ENCODE data around the gene DPM3. TPM values are rescaled to one million over a fixed set of nuclear protein-coding genes. Genes with fewer than 3 reads are reported as not detected.
"Not testable (repeated sequence)": the region's sequence is repeated elsewhere in the genome, so short reads cannot be mapped to it uniquely, and the experiment has no call there.

The DPM3 gene
- total RNA-seq, 1 experiment from 2014 or later = 22.2 TPM

- H3K36me3 ChIP-seq (ENCODE audit: insufficient read depth, low read length) = no peaks in the 10 kb centered on the region
- H3K9me2 ChIP-seq (replicated peaks; ENCODE audit: insufficient read depth, low read length) = no peaks in the 10 kb centered on the region
- H3K9me3 ChIP-seq (ENCODE audit: low read length) = no peaks in the 10 kb centered on the region
- no peaks in the 10 kb centered on the region for H4K20me1 ChIP-seq (ENCODE audit: insufficient read depth, low read depth, low read length)
- no peak for DNase-seq
- no peak overlapping the region for H2AFZ ChIP-seq (ENCODE audit: low read length)
- no peaks in the 10 kb centered on the region for H3K4me1 ChIP-seq (ENCODE audit: low read length)
- no peaks in the 10 kb centered on the region for H3K79me2 ChIP-seq (ENCODE audit: low read length)
- H3K4me3 ChIP-seq (ENCODE audit: low read length) = no peak overlapping the region
- no peak overlapping the region for H3K9ac ChIP-seq (ENCODE audit: low read length)
- H3K27ac ChIP-seq (ENCODE audit: low read length) = no peak overlapping the region
- H3K27me3 ChIP-seq (ENCODE audit: low read length) = no peaks in the 10 kb centered on the region
- H3K4me2 ChIP-seq (ENCODE audit: low read depth, low read length, poor library complexity, severe bottlenecking) = no peak overlapping the region
Observed at GRCh38 chr1:155121249-155121648, 19.1 kb downstream of the DPM3 start.

GRCh38 chr1:155120253-155120652 lies 20.1 kb downstream of the DPM3 start:
- Histone ChIP-seq H3K79me2 (ENCODE audit: low read length) (no peaks in the 10 kb centered on the region), H3K4me1 (ENCODE audit: low read length) (no peaks in the 10 kb centered on the region), H4K20me1 (ENCODE audit: insufficient read depth, low read depth, low read length) (no peaks in the 10 kb centered on the region), H3K27me3 (ENCODE audit: low read length) (no peaks in the 10 kb centered on the region), H2AFZ (ENCODE audit: low read length) (no peak overlapping the region), H3K4me2 (ENCODE audit: low read depth, low read length, poor library complexity, severe bottlenecking) (no peak overlapping the region), H3K27ac (ENCODE audit: low read length) (no peak overlapping the region), H3K9me3 (ENCODE audit: low read length) (no peaks in the 10 kb centered on the region), H3K36me3 (ENCODE audit: insufficient read depth, low read length) (no peaks in the 10 kb centered on the region), H3K9ac (ENCODE audit: low read length) (no peak overlapping the region), H3K9me2 (replicated peaks; ENCODE audit: insufficient read depth, low read length) (no peaks in the 10 kb centered on the region), H3K4me3 (ENCODE audit: low read length) (no peak overlapping the region)
- DNase-seq = no peak

DNA sequence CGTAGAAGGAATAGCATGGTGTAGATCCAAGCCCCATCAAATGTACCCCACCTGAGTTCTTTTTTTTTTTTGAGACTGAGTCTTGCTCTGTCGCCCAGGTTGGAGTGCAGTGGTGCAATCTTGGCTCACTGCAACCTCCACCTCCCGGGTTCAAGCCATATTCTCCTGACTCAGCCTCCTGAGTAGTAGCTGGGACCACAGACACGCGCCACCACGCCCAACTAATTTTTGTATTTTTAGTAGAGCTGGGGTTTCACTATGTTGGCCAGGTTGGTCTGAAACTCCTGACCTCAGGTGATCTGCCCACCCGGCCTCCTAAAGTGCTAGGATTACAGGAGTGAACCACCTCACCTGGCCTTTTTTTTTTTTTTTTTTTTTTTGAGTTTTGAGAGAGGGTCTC lies 22.2 kb downstream of the DPM3 start:
- H3K4me1 ChIP-seq (ENCODE audit: low read length); H3K27ac ChIP-seq (ENCODE audit: low read length); DNase-seq; H2AFZ ChIP-seq (ENCODE audit: low read length); H4K20me1 ChIP-seq (ENCODE audit: insufficient read depth, low read depth, low read length); H3K4me3 ChIP-seq (ENCODE audit: low read length); H3K4me2 ChIP-seq (ENCODE audit: low read depth, low read length, poor library complexity, severe bottlenecking); H3K79me2 ChIP-seq (ENCODE audit: low read length); H3K9me2 ChIP-seq (replicated peaks; ENCODE audit: insufficient read depth, low read length); H3K9ac ChIP-seq (ENCODE audit: low read length); H3K36me3 ChIP-seq (ENCODE audit: insufficient read depth, low read length); H3K9me3 ChIP-seq (ENCODE audit: low read length); H3K27me3 ChIP-seq (ENCODE audit: low read length): not testable (repeated sequence)

GRCh38 chr1:155117610-155118009 lies 22.7 kb downstream of the DPM3 start:
- no peaks in the 10 kb centered on the region for H4K20me1 ChIP-seq (ENCODE audit: insufficient read depth, low read depth, low read length)
- H3K27ac ChIP-seq (ENCODE audit: low read length) = no peak overlapping the region
- no peak overlapping the region for H2AFZ ChIP-seq (ENCODE audit: low read length)
- no peaks in the 10 kb centered on the region for H3K4me1 ChIP-seq (ENCODE audit: low read length)
- no peaks in the 10 kb centered on the region for H3K27me3 ChIP-seq (ENCODE audit: low read length)
- no peak overlapping the region for H3K4me2 ChIP-seq (ENCODE audit: low read depth, low read length, poor library complexity, severe bottlenecking)
- no peaks in the 10 kb centered on the region for H3K9me2 ChIP-seq (replicated peaks; ENCODE audit: insufficient read depth, low read length)
- no peaks in the 10 kb centered on the region for H3K79me2 ChIP-seq (ENCODE audit: low read length)
- no peak overlapping the region for H3K9ac ChIP-seq (ENCODE audit: low read length)
- no peak for DNase-seq
- no peak overlapping the region for H3K4me3 ChIP-seq (ENCODE audit: low read length)
- H3K36me3 ChIP-seq (ENCODE audit: insufficient read depth, low read length) = no peaks in the 10 kb centered on the region
- H3K9me3 ChIP-seq (ENCODE audit: low read length) = no peaks in the 10 kb centered on the region

- Histone ChIP-seq H3K79me2 (ENCODE audit: low read length) (no peaks in the 10 kb centered on the region), H4K20me1 (ENCODE audit: insufficient read depth, low read depth, low read length) (no peaks in the 10 kb centered on the region), H3K9me3 (ENCODE audit: low read length) (no peaks in the 10 kb centered on the region), H3K4me3 (ENCODE audit: low read length) (no peak overlapping the region), H3K9me2 (replicated peaks; ENCODE audit: insufficient read depth, low read length) (no peaks in the 10 kb centered on the region), H2AFZ (ENCODE audit: low read length) (no peak overlapping the region), H3K36me3 (ENCODE audit: insufficient read depth, low read length) (no peaks in the 10 kb centered on the region), H3K4me1 (ENCODE audit: low read length) (no peaks in the 10 kb centered on the region), H3K9ac (ENCODE audit: low read length) (no peak overlapping the region), H3K4me2 (ENCODE audit: low read depth, low read length, poor library complexity, severe bottlenecking) (no peak overlapping the region), H3K27ac (ENCODE audit: low read length) (no peak overlapping the region), H3K27me3 (ENCODE audit: low read length) (no peaks in the 10 kb centered on the region)
- DNase-seq = no peak
Observed at GRCh38 chr1:155116113-155116764, 24.1 kb downstream of the DPM3 start.

DNA sequence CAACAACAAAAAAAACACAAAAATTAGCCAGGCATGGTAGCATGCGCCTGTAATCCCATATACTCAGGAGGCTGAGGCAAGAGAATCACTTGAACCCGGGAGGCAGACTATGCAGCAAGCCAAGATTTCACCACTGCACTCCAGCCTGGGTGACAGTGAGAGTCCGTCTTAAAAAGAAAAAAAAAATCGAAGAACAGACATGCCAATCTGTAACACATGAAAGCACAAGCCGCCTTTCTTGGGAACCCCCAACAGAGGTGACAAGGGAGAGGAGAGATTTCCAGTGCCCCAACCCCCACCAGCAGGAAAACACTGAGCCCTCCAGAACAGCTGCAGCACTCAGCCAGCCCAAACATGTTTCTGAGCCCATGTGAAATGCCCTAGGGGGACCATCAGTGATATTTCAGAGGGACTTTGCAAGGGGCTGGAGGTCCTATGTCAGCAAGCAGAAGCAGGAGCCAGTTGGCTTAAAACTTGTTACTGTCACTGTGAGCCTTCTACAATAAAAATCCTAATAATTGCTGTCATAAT lies 26.8 kb downstream of the DPM3 start:
- Histone ChIP-seq H3K4me1 (ENCODE audit: low read length) (no peaks in the 10 kb centered on the region), H2AFZ (ENCODE audit: low read length) (no peak overlapping the region), H3K4me3 (ENCODE audit: low read length) (no peak overlapping the region), H3K9me3 (ENCODE audit: low read length) (no peaks in the 10 kb centered on the region), H3K27ac (ENCODE audit: low read length) (no peak overlapping the region), H3K36me3 (ENCODE audit: insufficient read depth, low read length) (no peaks in the 10 kb centered on the region), H4K20me1 (ENCODE audit: insufficient read depth, low read depth, low read length) (no peaks in the 10 kb centered on the region), H3K9me2 (replicated peaks; ENCODE audit: insufficient read depth, low read length) (no peaks in the 10 kb centered on the region), H3K9ac (ENCODE audit: low read length) (no peak overlapping the region), H3K4me2 (ENCODE audit: low read depth, low read length, poor library complexity, severe bottlenecking) (no peak overlapping the region), H3K79me2 (ENCODE audit: low read length) (no peaks in the 10 kb centered on the region), H3K27me3 (ENCODE audit: low read length) (no peaks in the 10 kb centered on the region)
- no peak for DNase-seq

GRCh38 chr1:155110826-155111225 lies 29.5 kb downstream of the DPM3 start:
- Histone ChIP-seq H3K79me2 (ENCODE audit: low read length) (no peaks in the 10 kb centered on the region), H3K27me3 (ENCODE audit: low read length) (no peaks in the 10 kb centered on the region), H3K9ac (ENCODE audit: low read length) (no peak overlapping the region), H3K4me2 (ENCODE audit: low read depth, low read length, poor library complexity, severe bottlenecking) (no peak overlapping the region), H3K36me3 (ENCODE audit: insufficient read depth, low read length) (no peaks in the 10 kb centered on the region), H3K9me2 (replicated peaks; ENCODE audit: insufficient read depth, low read length) (no peaks in the 10 kb centered on the region), H3K27ac (ENCODE audit: low read length) (no peak overlapping the region), H3K4me3 (ENCODE audit: low read length) (no peak overlapping the region), H2AFZ (ENCODE audit: low read length) (no peak overlapping the region), H4K20me1 (ENCODE audit: insufficient read depth, low read depth, low read length) (no peaks in the 10 kb centered on the region), H3K9me3 (ENCODE audit: low read length) (no peaks in the 10 kb centered on the region), H3K4me1 (ENCODE audit: low read length) (peaks cover 3% of the 10 kb centered on the region; the same call in 1 of the 2 replicates)
- DNase-seq = no peak

DNA sequence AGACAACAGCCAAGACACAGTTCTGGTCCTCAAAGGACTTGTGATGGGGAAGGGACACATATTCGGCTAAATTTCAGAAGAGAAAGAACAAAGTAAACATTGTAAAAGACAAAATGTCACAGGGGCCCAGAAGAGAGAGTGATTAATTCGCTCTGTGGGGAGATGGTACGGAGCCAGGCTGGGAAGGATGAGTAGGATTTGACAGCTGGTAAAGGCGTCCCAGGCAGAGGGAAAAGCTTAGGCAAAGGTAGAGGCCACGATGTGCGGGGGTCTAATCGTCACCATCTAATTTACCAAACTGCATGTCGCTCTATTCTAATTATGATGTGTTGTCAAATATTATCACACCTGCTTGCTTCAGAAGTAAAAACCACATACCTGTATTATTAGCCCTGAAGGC lies 29.9 kb downstream of the DPM3 start:
- H3K9me3 ChIP-seq (ENCODE audit: low read length) = no peaks in the 10 kb centered on the region
- no peaks in the 10 kb centered on the region for H4K20me1 ChIP-seq (ENCODE audit: insufficient read depth, low read depth, low read length)
- H3K27me3 ChIP-seq (ENCODE audit: low read length) = no peaks in the 10 kb centered on the region
- no peak for DNase-seq
- H3K36me3 ChIP-seq (ENCODE audit: insufficient read depth, low read length) = no peaks in the 10 kb centered on the region
- no peaks in the 10 kb centered on the region for H3K9me2 ChIP-seq (replicated peaks; ENCODE audit: insufficient read depth, low read length)
- H3K9ac ChIP-seq (ENCODE audit: low read length) = no peak overlapping the region
- no peaks in the 10 kb centered on the region for H3K79me2 ChIP-seq (ENCODE audit: low read length)
- H3K4me2 ChIP-seq (ENCODE audit: low read depth, low read length, poor library complexity, severe bottlenecking) = no peak overlapping the region
- H3K4me3 ChIP-seq (ENCODE audit: low read length) = no peak overlapping the region
- no peak overlapping the region for H3K27ac ChIP-seq (ENCODE audit: low read length)
- peaks cover 3% of the 10 kb centered on the region; the same call in 1 of the 2 replicates for H3K4me1 ChIP-seq (ENCODE audit: low read length)
- no peak overlapping the region for H2AFZ ChIP-seq (ENCODE audit: low read length)
